H9 (cell line): ENCODE data around the gene HCRT. TPM values are rescaled to one million over a fixed set of nuclear protein-coding genes. Genes with fewer than 3 reads are reported as not detected.

ENCODE experiments used
- DNase-seq: peaks from one replicate; pipeline ENCODE4 v3.0.0-alpha.2; 2017
- H2AFZ ChIP-seq: one replicate; pipeline ENCODE4 v1.6.1; 2013; ENCODE audit warnings: mild to moderate bottlenecking, low read length, control low read depth, moderate library complexity
- H2AK5ac ChIP-seq: 2 replicates; pipeline ENCODE4 v1.6.1; 2013; ENCODE audit warnings: low read length, control low read depth, mixed read lengths; ENCODE audit not compliant: insufficient read length
- H2BK120ac ChIP-seq: one replicate; pipeline ENCODE4 v1.6.1; 2013; ENCODE audit warnings: low read depth, mild to moderate bottlenecking, low read length, control low read depth, inconsistent platforms; ENCODE audit not compliant: poor library complexity, severe bottlenecking
- H2BK12ac ChIP-seq: 2 replicates; pipeline ENCODE4 v1.6.1; 2013; ENCODE audit warnings: low read length, control low read depth, mixed read lengths, low read depth; ENCODE audit not compliant: insufficient read length
- H2BK15ac ChIP-seq: 2 replicates; pipeline ENCODE4 v1.6.1; 2013; ENCODE audit warnings: low read depth, low read length, control low read depth
- H2BK20ac ChIP-seq: one replicate; pipeline ENCODE4 v1.6.1; 2013; ENCODE audit warnings: low read depth, mild to moderate bottlenecking, low read length, control low read depth, inconsistent platforms; ENCODE audit not compliant: poor library complexity, severe bottlenecking
- H2BK5ac ChIP-seq: 2 replicates; pipeline ENCODE4 v1.6.1; 2013; ENCODE audit warnings: low read length, control low read depth, mixed read lengths; ENCODE audit not compliant: insufficient read length
- H3K14ac ChIP-seq: 2 replicates; pipeline ENCODE4 v1.6.1; 2013; ENCODE audit warnings: low read length, control low read depth; ENCODE audit not compliant: insufficient read depth
- H3K18ac ChIP-seq: 2 replicates; pipeline ENCODE4 v1.6.1; 2013; ENCODE audit warnings: low read depth, mild to moderate bottlenecking, mixed read lengths, low read length, control low read depth; ENCODE audit not compliant: insufficient read length
- H3K23ac ChIP-seq: 2 replicates; pipeline ENCODE4 v1.6.1; 2013; ENCODE audit warnings: low read length, control low read depth, mixed read lengths, low read depth; ENCODE audit not compliant: insufficient read length
- H3K23me2 ChIP-seq: 2 replicates; pipeline ENCODE4 v1.6.1; 2013; ENCODE audit warnings: low read depth, mild to moderate bottlenecking, mixed read lengths, low read length, control low read depth; ENCODE audit not compliant: insufficient read length, poor library complexity, severe bottlenecking
- H3K27ac ChIP-seq: 2 replicates; pipeline ENCODE4 v1.5.1; 2013; ENCODE audit warnings: low read length, control low read depth, mixed read lengths, low read depth; ENCODE audit not compliant: insufficient read length
- H3K27me3 ChIP-seq: 2 replicates; pipeline ENCODE4 v1.6.1; 2013; ENCODE audit warnings: low read length, control low read depth, inconsistent platforms; ENCODE audit not compliant: insufficient read depth
- H3K4ac ChIP-seq: 2 replicates; pipeline ENCODE4 v1.6.1; 2013; ENCODE audit warnings: low read depth, mild to moderate bottlenecking, control low read depth, inconsistent platforms, low read length, moderate library complexity
- H3K4me1 ChIP-seq: 2 replicates; pipeline ENCODE4 v1.6.1; 2013; ENCODE audit warnings: low read length, control low read depth, inconsistent platforms; ENCODE audit not compliant: insufficient read depth
- H3K4me2 ChIP-seq: 2 replicates; pipeline ENCODE4 v1.6.1; 2013; ENCODE audit warnings: low read length, control low read depth, mixed read lengths; ENCODE audit not compliant: insufficient read length, insufficient read depth
- H3K56ac ChIP-seq: 2 replicates; pipeline ENCODE4 v1.6.1; 2013; ENCODE audit warnings: low read depth, mild to moderate bottlenecking, mixed read lengths, low read length, control low read depth; ENCODE audit not compliant: insufficient read length
- H3K79me1 ChIP-seq: 2 replicates; pipeline ENCODE4 v1.6.1; 2013; ENCODE audit warnings: low read depth, mild to moderate bottlenecking, moderate library complexity, low read length, control low read depth, inconsistent platforms; ENCODE audit not compliant: insufficient read depth, poor library complexity, severe bottlenecking
- H3K79me2 ChIP-seq: 2 replicates; pipeline ENCODE4 v1.6.1; 2013; ENCODE audit warnings: low read length, control low read depth, inconsistent platforms; ENCODE audit not compliant: insufficient read depth
- H3K9ac ChIP-seq: 2 replicates; pipeline ENCODE4 v1.6.1; 2013; ENCODE audit warnings: low read length, control low read depth, mixed read lengths; ENCODE audit not compliant: insufficient read length; ENCODE audit errors: extremely low read depth
- H3K9me3 ChIP-seq: one replicate; pipeline ENCODE4 v1.6.1; 2013; ENCODE audit warnings: low read depth, low read length, inconsistent platforms; ENCODE audit not compliant: control insufficient read depth
- H3T11ph ChIP-seq: one replicate; pipeline ENCODE4 v1.6.1; 2013; ENCODE audit warnings: mild to moderate bottlenecking, low read length, control low read depth, inconsistent platforms
- H4K20me1 ChIP-seq: one replicate; pipeline ENCODE4 v1.6.1; 2013; ENCODE audit not compliant: control insufficient read depth, insufficient read length, insufficient read depth
- H4K5ac ChIP-seq: 2 replicates; pipeline ENCODE4 v1.6.1; 2013; ENCODE audit warnings: low read depth, mild to moderate bottlenecking, mixed read lengths, low read length, control low read depth; ENCODE audit not compliant: insufficient read length
- H4K8ac ChIP-seq: replicated peaks from 2 replicates; pipeline ENCODE4 v1.6.1; 2013; ENCODE audit warnings: low read length, control low read depth, mixed read lengths, low read depth; ENCODE audit not compliant: insufficient read length
- H4K91ac ChIP-seq: 2 replicates; pipeline ENCODE4 v1.6.1; 2013; ENCODE audit warnings: low read depth, mild to moderate bottlenecking, moderate library complexity, mixed read lengths, low read length, control low read depth; ENCODE audit not compliant: insufficient read length
- H3K27ac Mint-ChIP-seq, 3 experiments: 2 replicates in 2 of 3; 3 replicates in 1 of 3; pipeline ENCODE4 v1.8.0; 2020 to 2021; ENCODE audit warnings: mixed read lengths in 3 of 3, mild to moderate bottlenecking in 1 of 3, moderate library complexity in 1 of 3
- H3K27me3 Mint-ChIP-seq: 2 replicates; pipeline ENCODE4 v1.8.0; 2021; ENCODE audit warnings: low read depth, mild to moderate bottlenecking, moderate library complexity, mixed read lengths
- H3K36me3 Mint-ChIP-seq, 3 experiments: 2 replicates in 2 of 3; 3 replicates in 1 of 3; pipeline ENCODE4 v1.8.0; 2020 to 2021; ENCODE audit warnings: low read depth in 3 of 3, mixed read lengths in 3 of 3; ENCODE audit not compliant: insufficient read depth in 1 of 3
- H3K4me1 Mint-ChIP-seq, 2 experiments: 2 replicates each; pipeline ENCODE4 v1.8.0; 2020; ENCODE audit warnings: mixed read lengths in 2 of 2
- H3K4me3 Mint-ChIP-seq, 2 experiments: 2 replicates in 1 of 2; 3 replicates in 1 of 2; pipeline ENCODE4 v1.8.0; 2020 to 2021; ENCODE audit warnings: mild to moderate bottlenecking in 2 of 2, mixed read lengths in 2 of 2, moderate library complexity in 1 of 2
- H3K9me3 Mint-ChIP-seq, 2 experiments: 2 replicates in 1 of 2; 3 replicates in 1 of 2; pipeline ENCODE4 v1.8.0; 2020; ENCODE audit warnings: mild to moderate bottlenecking in 2 of 2, mixed read lengths in 2 of 2, moderate library complexity in 1 of 2
- WGBS: extraction: QIAGEN DNeasy Blood & Tissue Kit; methylation state at CpG from one replicate; pipeline ENCODE4 v1.1.7; 2013; ENCODE audit warnings: missing lambda C conversion rate, low lambda C conversion rate, mixed read lengths; ENCODE audit not compliant: insufficient read length; ENCODE audit errors: extremely low coverage; 5-methylcytosine and 5-hydroxymethylcytosine counted together
- total RNA-seq: library from RNA; stranded (reverse); gene quantifications from 2 replicates; pipeline ENCODE4 v1.2.1, GENCODE V29; 2021
- TF ChIP-seq, protein P1 (sequence below): fragments of 200-600 bp; sonication (generic); conservative IDR thresholded peaks from 3 replicates; pipeline ENCODE4 v1.8.0; 2021; ENCODE audit warnings: antibody characterized with exemption, mild to moderate bottlenecking

Gene HCRT
- total RNA-seq, 1 experiment from 2014 or later, result not detected

DNA sequence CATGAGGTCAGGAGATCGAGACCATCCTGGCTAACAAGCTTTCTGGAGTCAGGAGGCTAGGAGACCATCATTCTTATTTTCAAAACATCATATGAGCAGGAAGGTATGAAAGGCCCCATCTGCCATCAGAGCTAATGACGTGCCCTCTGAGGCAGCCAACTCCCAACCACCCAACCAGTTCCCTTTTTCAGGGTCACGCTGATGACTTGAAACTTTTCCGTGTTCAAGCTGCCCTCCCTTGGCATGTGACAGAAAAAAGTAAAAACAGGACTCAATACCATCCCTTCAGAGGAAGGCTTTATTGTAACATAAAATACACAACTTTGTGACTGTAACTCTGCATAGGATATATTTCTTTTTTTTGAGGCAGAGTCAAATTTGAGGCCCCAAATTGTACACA lies 13.6 kb upstream of the HCRT start:
- H3K4ac ChIP-seq, result no peak overlapping the region
- no peak overlapping the region for H2BK20ac ChIP-seq
- H3K36me3 Mint-ChIP-seq, result peaks cover 3 to 22% (median 22%) of the 10 kb centered on the region in 3 experiments; a peak in 6 of 7 replicates
- peaks cover 6 to 10% of the 10 kb centered on the region in 2 experiments for H3K4me1 Mint-ChIP-seq
- H3K27me3 ChIP-seq, result no peaks in the 10 kb centered on the region
- H2BK15ac ChIP-seq, result no peak overlapping the region
- no peaks in the 10 kb centered on the region for H4K20me1 ChIP-seq
- H3K14ac ChIP-seq, result no peak overlapping the region
- H2BK5ac ChIP-seq, result no peak overlapping the region
- TF ChIP-seq, protein P1, sequence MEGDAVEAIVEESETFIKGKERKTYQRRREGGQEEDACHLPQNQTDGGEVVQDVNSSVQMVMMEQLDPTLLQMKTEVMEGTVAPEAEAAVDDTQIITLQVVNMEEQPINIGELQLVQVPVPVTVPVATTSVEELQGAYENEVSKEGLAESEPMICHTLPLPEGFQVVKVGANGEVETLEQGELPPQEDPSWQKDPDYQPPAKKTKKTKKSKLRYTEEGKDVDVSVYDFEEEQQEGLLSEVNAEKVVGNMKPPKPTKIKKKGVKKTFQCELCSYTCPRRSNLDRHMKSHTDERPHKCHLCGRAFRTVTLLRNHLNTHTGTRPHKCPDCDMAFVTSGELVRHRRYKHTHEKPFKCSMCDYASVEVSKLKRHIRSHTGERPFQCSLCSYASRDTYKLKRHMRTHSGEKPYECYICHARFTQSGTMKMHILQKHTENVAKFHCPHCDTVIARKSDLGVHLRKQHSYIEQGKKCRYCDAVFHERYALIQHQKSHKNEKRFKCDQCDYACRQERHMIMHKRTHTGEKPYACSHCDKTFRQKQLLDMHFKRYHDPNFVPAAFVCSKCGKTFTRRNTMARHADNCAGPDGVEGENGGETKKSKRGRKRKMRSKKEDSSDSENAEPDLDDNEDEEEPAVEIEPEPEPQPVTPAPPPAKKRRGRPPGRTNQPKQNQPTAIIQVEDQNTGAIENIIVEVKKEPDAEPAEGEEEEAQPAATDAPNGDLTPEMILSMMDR, result no peak
- H3K27ac ChIP-seq, result no peak overlapping the region
- no peak overlapping the region for H2AFZ ChIP-seq
- no peak for DNase-seq
- H3K56ac ChIP-seq, result no peak overlapping the region
- H3K4me3 Mint-ChIP-seq, result no peak overlapping the region
- no peak overlapping the region for H4K8ac ChIP-seq
- H3K9me3 ChIP-seq, result no peaks in the 10 kb centered on the region
- peaks cover 3% of the 10 kb centered on the region for H3K23me2 ChIP-seq
- no peak overlapping the region for H3K23ac ChIP-seq
- H3T11ph ChIP-seq, result no peak overlapping the region
- no peak overlapping the region for H4K5ac ChIP-seq
- WGBS, result no CpG with 5 or more reads among the region's 4 CpGs
- H3K27me3 Mint-ChIP-seq, result no peaks in the 10 kb centered on the region
- H3K9me3 Mint-ChIP-seq, result no peaks in the 10 kb centered on the region
- no peaks in the 10 kb centered on the region for H3K4me1 ChIP-seq
- H2AK5ac ChIP-seq, result no peak overlapping the region
- no peak overlapping the region for H2BK12ac ChIP-seq
- H2BK120ac ChIP-seq, result no peak overlapping the region
- peak overlapping the region; percentile 12 to 87 (median 81); a peak in 3 of 7 replicates for H3K27ac Mint-ChIP-seq
- no peaks in the 10 kb centered on the region for H3K79me1 ChIP-seq
- no peak overlapping the region for H4K91ac ChIP-seq
- no peaks in the 10 kb centered on the region for H3K79me2 ChIP-seq
- H3K4me2 ChIP-seq, result no peak overlapping the region
- H3K9ac ChIP-seq, result no peak overlapping the region
- no peak overlapping the region for H3K18ac ChIP-seq
